Common myeloid progenitor, CD34-positive (primary cell): Measurements from ENCODE around the gene ITPK1.

Experiments used
- CTCF ChIA-PET: fragments of 350-600 bp; sonication (Branson Sonifier 250); formaldehyde crosslinking; loops from one replicate; lab custom pipeline; 2021; ENCODE audit warnings: antibody characterized with exemption; lab: Charles Lee
- POLR2A ChIA-PET: fragments of 350-600 bp; sonication (Branson Sonifier 250); formaldehyde crosslinking; loops from one replicate; lab custom pipeline; 2021; ENCODE audit warnings: antibody characterized with exemption; lab: Charles Lee
- DNase-seq, 3 donors: peaks; one replicate each; pipeline versions ENCODE4 v3.0.0 to v3.0.0-alpha.2; 2013
- H3K27ac ChIP-seq, 2 experiments: 1 replicate in 1 of 2; 2 replicates in 1 of 2; pipeline ENCODE4 v1.7.0; 2013; ENCODE audit warnings: inconsistent platforms in 2 of 2, low read length in 2 of 2, mild to moderate bottlenecking in 2 of 2, low read depth in 1 of 2, moderate library complexity in 1 of 2; ENCODE audit not compliant: severe bottlenecking in 2 of 2, insufficient read depth in 1 of 2, poor library complexity in 1 of 2
- H3K27me3 ChIP-seq, 5 experiments: replicated peaks in 2 of 5; 1 replicate in 3 of 5; 2 replicates in 2 of 5; pipeline versions ENCODE4 v1.6.1 to v1.7.0; 2013; ENCODE audit warnings: low read length in 4 of 5, mild to moderate bottlenecking in 2 of 5, moderate library complexity in 2 of 5, inconsistent platforms in 1 of 5; ENCODE audit not compliant: insufficient read depth in 5 of 5, control insufficient read depth in 4 of 5
- H3K36me3 ChIP-seq, 4 experiments: 1 replicate in 2 of 4; 2 replicates in 2 of 4; pipeline versions ENCODE4 v1.6.1 to v1.7.0; 2013; ENCODE audit warnings: low read length in 3 of 4, control low read depth in 1 of 4, mild to moderate bottlenecking in 1 of 4; ENCODE audit not compliant: control insufficient read depth in 4 of 4, insufficient read depth in 4 of 4
- H3K4me1 ChIP-seq, 4 experiments: 1 replicate in 3 of 4; 2 replicates in 1 of 4; pipeline versions ENCODE4 v1.6.1 to v1.7.1; 2013; ENCODE audit warnings: low read length in 3 of 4, mild to moderate bottlenecking in 3 of 4, control low read depth in 1 of 4, inconsistent platforms in 1 of 4, moderate library complexity in 1 of 4; ENCODE audit not compliant: control insufficient read depth in 4 of 4, insufficient read depth in 4 of 4; ENCODE audit errors: control extremely low read depth in 1 of 4
- H3K4me3 ChIP-seq, 7 experiments: 1 replicate in 4 of 7; 2 replicates in 3 of 7; pipeline versions ENCODE4 v1.5.1 to v1.7.0; 2013; ENCODE audit warnings: mild to moderate bottlenecking in 7 of 7, low read length in 6 of 7, moderate library complexity in 6 of 7, inconsistent platforms in 2 of 7, low read depth in 2 of 7, control low read depth in 1 of 7; ENCODE audit not compliant: insufficient read depth in 4 of 7, control insufficient read depth in 1 of 7; ENCODE audit errors: extremely low read depth in 1 of 7
- H3K9me3 ChIP-seq, 5 experiments: 1 replicate in 4 of 5; 2 replicates in 1 of 5; pipeline versions ENCODE4 v1.6.1 to v1.7.1; 2013; ENCODE audit warnings: low read length in 4 of 5, mild to moderate bottlenecking in 2 of 5, inconsistent platforms in 1 of 5, low read depth in 1 of 5, moderate library complexity in 1 of 5; ENCODE audit not compliant: control insufficient read depth in 4 of 5, insufficient read depth in 2 of 5; ENCODE audit errors: control extremely low read depth in 1 of 5
- WGBS: methylation state at CpG from one replicate; pipeline ENCODE4 v1.1.5; 2013; ENCODE audit not compliant: insufficient coverage; 5-methylcytosine and 5-hydroxymethylcytosine counted together

ITPK1 gene

DNA sequence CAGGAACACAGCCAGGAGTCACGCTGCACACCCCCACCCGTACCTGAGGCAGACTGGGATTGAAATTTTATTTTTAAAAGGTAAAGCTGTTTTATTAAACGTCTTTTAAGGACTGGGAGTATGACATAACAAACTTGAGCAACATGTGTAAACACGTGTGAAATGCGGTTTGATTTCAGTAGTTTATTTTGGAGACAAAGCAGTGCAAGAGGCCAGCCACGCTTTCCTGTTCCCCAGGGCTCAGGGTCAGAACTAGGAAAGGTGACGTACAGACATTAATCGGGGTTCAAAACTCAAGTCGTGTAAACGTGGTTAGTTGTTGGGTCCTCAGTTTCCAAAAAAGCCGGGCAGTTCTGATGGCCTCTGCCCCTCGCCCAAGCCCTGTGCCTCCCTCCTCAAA, 176.0 kb downstream of the ITPK1 start:
- H3K27ac ChIP-seq, result no peak overlapping the region
- 95% methylated on average over 11 of the region's 12 CpGs for WGBS
- ChIA-PET CTCF (no interaction called here), POLR2A (no interaction called here)
- peaks cover 6 to 49% (median 29%) of the 10 kb centered on the region in 4 experiments for H3K36me3 ChIP-seq
- DNase-seq, result no peak
- no peak overlapping the region for H3K4me3 ChIP-seq
- H3K27me3 ChIP-seq, result no peaks in the 10 kb centered on the region
- no peaks in the 10 kb centered on the region for H3K4me1 ChIP-seq
- no peaks in the 10 kb centered on the region for H3K9me3 ChIP-seq

DNA sequence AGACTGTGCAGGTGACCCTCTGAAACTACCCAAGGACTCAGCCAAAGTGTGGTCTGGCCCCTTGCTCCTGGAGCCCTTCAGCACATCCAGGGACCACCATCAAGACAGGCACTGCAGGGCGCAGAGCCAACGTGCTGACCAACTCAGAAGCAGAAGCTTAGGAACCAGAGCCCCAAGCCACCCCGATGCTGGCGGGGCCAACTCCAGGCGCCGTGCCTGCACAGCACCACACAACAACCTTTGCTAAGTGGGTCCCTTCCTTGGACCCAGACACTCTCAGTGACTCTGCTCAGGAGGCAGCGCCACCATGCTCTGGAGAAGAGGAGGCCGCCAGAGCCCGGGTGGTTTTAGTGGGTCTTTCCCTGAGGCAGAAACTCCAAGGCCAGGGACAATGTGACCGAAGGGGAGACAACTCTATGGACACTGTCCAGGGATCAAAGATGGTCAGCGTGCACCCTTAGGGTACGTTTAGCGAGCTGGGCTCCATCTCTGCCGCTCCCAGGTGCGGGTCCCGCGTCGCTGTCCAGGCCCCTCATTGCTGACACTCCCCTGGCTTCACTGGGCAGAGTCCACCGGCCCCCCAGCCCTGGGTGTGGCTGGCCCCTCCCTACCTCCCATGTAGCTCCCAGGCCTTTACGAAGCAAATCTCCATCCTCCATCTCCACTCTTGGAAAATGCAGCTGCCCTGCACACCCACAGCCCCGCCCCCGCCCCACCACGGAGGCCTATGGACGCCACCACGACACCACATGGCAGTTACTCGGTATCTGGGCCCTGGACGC, 176.6 kb downstream of the ITPK1 start:
- Histone ChIP-seq H3K27me3 (no peaks in the 10 kb centered on the region), H3K9me3 (no peaks in the 10 kb centered on the region), H3K4me3 (no peak overlapping the region), H3K4me1 (no peaks in the 10 kb centered on the region), H3K27ac (no peak overlapping the region), H3K36me3 (peaks cover 6 to 46% (median 28%) of the 10 kb centered on the region in 4 experiments)
- ChIA-PET POLR2A (no interaction called here), CTCF (no interaction called here)
- 95% methylated on average over 24 of the region's 27 CpGs for WGBS
- no peak for DNase-seq

DNA sequence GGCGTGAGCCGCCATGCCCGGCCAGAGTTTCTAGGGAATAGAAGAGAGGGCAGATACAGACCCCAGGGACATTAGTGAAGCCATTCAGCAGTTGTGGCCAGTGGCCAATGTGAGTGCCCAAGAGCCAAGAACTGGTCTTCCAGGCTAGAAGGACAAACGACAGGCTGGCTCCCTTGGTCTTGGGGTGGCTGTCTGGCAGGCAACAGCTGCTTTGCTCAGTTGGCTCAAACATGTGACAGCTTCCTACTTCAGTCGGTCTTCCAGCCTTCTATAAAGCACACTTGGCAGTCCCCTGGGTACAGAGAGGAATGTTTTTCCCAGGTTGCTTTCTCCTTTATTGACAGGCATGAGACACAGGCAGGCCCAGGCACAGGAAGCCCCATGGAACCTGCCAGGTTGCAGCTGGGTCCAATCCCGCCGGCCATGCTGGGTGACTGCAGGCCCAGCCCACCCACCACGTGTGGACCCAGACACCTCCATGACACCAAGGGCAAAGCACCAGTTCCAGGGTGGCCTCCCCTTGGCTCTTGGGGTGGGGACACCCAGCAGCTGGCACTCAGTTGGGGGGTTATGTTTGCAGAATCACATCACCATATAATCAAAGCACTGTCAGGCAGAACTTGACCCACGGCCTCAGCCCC, 177.4 kb downstream of the ITPK1 start:
- Histone ChIP-seq H3K4me3 (no peak overlapping the region), H3K27ac (no peak overlapping the region), H3K9me3 (no peaks in the 10 kb centered on the region), H3K27me3 (no peaks in the 10 kb centered on the region), H3K36me3 (peaks cover 6 to 39% (median 28%) of the 10 kb centered on the region in 4 experiments), H3K4me1 (no peaks in the 10 kb centered on the region)
- no peak for DNase-seq
- CTCF ChIA-PET, result interaction anchor here (0.7 kb wide), 1 partner anchor 9 kb away, joined by 3 read pairs; no protein-coding TSS in a partner anchor
- 97% methylated on average over 8 of the region's 9 CpGs for WGBS
- POLR2A ChIA-PET, result no interaction called here

GRCh38 chr14:92937051-92937937, 178.4 kb downstream of the ITPK1 start:
- no peaks in the 10 kb centered on the region for H3K9me3 ChIP-seq
- DNase-seq, result no peak
- H3K36me3 ChIP-seq, result peaks cover 6 to 28% (median 21%) of the 10 kb centered on the region in 4 experiments
- POLR2A ChIA-PET, result no interaction called here
- no peaks in the 10 kb centered on the region for H3K27me3 ChIP-seq
- CTCF ChIA-PET, result interaction anchor here (0.7 kb wide), 1 partner anchor 11 kb away, joined by 3 read pairs; no protein-coding TSS in a partner anchor
- no peak overlapping the region for H3K4me3 ChIP-seq
- H3K4me1 ChIP-seq, result no peaks in the 10 kb centered on the region
- 98% methylated on average over 12 of the region's 16 CpGs for WGBS
- no peak overlapping the region for H3K27ac ChIP-seq

- Histone ChIP-seq H3K36me3 (peaks cover 5 to 18% (median 14%) of the 10 kb centered on the region in 4 experiments), H3K9me3 (no peaks in the 10 kb centered on the region), H3K27ac (no peak overlapping the region), H3K27me3 (no peaks in the 10 kb centered on the region), H3K4me3 (no peak overlapping the region), H3K4me1 (no peaks in the 10 kb centered on the region)
- WGBS, result 96% methylated on average over 10 of the region's 11 CpGs
- ChIA-PET POLR2A (no interaction called here), CTCF (interaction anchor here (1.5 kb wide), 1 partner anchor 16 kb away, joined by 3 read pairs; no protein-coding TSS in a partner anchor)
- no peak for DNase-seq
Measured at GRCh38 chr14:92936085-92936484, 179.6 kb downstream of the ITPK1 start.

GRCh38 chr14:92935446-92935845, 180.3 kb downstream of the ITPK1 start:
- no peaks in the 10 kb centered on the region for H3K4me1 ChIP-seq
- WGBS, result 95% methylated on average over 11 of the region's 11 CpGs
- no peaks in the 10 kb centered on the region for H3K27me3 ChIP-seq
- CTCF ChIA-PET, result interaction anchor here (1.2 to 1.5 kb wide), 2 partner anchors 10 to 16 kb away, joined by 3 read pairs; no protein-coding TSS in a partner anchor
- no peak for DNase-seq
- POLR2A ChIA-PET, result no interaction called here
- H3K4me3 ChIP-seq, result no peak overlapping the region
- H3K36me3 ChIP-seq, result peaks cover 4 to 18% (median 10%) of the 10 kb centered on the region in 4 experiments
- H3K9me3 ChIP-seq, result no peaks in the 10 kb centered on the region
- H3K27ac ChIP-seq, result no peak overlapping the region
